Activated CD4-positive, alpha-beta T cell treated with anti-CD3 and anti-CD28 coated beads, Interleukin-2, amount 50 U/mL, for 24 hours (primary cell): Measurements from ENCODE around the gene CDH13.

Experiments
- DNase-seq, 2 donors: peaks; one replicate each; pipeline ENCODE4 v3.0.0-alpha.2; 2020; ENCODE audit warnings: low read depth in 1 of 2, low spot score in 1 of 2

The CDH13 gene

DNA sequence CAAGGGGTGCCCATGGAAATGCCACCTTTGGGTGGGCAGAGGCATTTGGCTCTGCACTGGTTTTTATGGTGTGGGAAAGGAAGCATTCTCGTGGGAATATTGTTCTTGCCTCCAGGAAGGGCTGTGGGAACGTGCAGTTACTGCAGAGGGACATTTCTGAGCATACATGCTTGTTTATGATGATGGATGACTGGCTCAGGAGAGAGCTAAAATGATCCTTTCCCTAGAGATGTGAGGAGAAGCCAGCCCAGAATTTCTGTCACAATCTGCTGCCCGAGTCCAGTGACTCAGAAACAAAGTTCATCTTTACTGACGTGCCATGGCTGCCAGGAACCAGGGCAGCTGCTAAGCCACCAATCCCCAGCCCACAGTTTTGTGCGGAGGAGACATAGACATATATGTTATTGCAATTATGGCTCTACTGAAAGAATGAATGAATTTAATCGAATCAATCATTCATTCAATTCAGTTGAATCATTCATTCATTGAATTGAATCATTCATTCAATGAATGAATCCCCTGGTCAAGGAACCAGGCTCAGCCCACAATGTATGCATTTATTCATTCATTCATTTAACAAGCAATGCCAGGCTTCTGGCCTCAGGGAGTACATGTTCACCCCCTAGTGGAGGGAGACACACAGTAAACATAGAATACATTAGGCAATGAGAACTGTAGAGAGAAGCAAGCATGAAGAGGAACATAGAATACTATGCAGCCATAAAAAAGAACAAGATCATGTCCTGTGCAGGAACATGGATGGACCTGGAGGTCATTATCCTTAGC, 766.6 kb downstream of the CDH13 start:
- no peak for DNase-seq

DNA sequence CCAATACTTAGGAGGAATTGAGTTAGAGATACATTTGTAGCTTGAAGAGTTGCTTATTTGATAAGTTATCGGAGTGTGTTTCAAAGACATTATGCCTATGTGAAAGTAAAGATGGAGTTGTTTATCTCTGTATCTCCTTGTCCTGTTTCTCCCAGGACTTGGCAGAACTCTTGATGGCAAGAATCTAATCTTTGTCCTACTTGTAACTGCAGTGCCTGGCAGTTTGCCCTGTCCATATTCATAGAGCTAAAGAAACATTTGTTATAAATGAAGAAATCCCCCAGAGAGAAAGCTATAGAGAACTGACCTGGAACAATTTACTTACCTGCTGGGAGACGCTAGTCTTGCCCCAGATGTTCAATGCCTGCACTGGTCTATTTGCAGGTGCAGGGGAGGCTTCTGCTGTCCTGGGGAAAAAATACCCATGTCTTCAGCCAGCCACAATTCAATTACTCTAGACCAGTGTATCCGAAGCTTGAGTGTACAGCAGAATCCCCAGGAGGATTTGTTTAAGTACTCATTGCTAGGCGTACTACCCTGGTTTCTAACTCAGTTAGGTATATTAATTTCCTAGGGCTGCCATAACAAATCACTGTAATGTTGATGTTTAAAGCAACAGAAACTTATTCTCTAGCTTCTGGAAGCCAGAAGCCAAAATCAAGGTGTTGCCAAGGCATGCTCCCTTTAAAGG, 771.0 kb downstream of the CDH13 start:
- no peak for DNase-seq

DNA sequence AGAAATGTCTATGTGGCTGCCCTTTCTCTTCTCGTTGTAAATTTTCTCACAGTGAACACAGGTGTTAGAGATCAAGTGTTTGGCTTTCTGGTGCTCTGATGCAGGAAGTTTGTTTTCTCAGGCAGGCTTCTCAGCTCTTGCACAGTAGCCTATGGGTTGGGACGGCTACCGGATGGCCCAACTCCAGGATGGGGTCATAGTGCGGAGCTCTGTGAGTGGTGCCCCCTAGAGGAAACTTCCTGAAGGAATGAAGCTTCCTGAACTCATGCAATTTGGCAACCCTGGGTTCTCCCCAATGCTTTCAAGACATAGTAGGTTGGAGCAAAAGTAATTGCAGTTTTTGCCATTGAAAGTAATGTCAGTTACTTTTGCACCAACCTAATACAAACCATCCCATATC, 773.5 kb downstream of the CDH13 start:
- no peak for DNase-seq

DNA sequence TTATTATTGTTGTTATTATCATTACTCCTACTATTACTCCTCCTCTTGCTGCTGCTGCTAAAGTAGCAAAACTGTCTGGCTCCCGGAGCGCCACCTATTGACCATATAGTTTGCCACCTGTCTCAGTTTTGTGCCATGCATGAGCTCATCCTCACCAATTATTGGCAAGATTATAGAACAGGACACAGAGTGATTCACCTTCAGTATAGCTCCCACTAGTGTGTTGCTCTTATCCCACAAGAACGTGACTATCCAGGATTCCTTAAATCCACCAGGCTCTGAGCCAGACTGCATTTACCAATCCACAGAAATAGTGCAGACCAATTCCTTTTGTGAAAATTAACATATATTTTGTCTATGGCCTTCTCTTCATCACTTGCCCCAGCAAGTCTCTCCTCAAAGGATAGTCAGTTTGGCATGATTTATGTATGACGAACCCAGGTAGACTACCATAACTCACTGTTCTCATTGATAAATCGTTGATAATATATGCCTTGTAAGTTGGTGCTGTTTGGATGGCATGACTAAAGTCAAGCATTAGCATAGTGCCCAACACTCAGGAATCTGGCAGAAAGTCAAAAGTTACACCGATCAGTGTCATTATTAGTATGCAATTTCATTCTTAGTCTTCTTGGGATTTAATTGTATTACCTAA, 775.5 kb downstream of the CDH13 start:
- DNase-seq, result no peak

DNA sequence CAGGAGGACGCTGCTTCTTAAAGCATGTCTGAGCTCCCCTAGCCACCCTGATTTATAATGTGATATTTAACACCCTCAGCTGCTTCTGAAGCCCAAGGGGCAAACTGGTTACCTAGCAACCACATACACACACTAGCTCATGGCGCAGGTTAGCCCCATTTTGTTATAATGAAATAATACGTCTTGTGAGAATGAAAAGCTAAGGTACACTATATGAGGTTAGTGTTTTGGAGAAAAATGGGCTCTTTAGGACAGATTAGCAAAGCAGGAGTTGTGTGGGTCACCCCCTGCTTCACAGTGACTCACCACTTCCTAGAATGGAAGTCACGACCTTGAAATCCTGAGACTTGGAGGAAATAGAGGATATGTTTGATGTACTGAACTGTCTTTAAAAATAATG, 776.2 kb downstream of the CDH13 start:
- no peak for DNase-seq

DNA sequence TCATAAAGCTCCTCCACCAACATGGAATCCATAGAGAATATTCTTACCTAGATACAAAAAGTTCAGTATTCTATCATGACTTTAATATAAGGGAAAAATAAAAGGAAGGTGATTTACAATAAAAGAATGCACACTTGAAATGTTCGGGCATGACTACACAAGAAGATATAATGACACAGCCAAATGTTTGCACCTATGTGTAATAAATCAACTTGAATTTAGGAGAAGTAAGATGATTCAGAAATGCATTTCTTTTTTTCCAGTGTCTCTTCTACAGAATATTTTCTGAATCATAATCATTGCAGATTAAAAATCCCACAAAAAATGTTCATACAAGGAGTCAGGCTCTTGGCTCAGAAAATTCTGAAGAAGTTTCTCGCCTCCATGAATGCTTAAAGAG, 777.0 kb downstream of the CDH13 start:
- DNase-seq, result no peak

DNA sequence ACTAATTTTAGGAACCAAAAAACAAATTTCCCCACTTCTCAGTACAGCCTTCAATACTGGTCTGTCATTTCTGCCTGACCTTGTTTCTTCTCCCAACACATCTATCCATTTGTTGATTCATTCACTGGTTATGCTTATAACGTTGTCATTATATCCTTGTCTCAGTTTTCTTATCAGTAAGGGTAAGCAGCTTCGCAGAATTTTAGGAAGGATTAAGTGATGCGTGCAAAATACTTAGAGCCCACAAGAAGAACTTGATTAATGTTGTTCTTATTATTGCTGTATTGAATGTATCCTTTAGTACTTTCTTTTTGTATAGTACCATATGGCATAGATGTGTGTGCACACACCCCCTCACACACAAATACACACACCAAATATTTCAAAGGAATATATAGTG, 777.5 kb downstream of the CDH13 start:
- DNase-seq, result no peak

DNA sequence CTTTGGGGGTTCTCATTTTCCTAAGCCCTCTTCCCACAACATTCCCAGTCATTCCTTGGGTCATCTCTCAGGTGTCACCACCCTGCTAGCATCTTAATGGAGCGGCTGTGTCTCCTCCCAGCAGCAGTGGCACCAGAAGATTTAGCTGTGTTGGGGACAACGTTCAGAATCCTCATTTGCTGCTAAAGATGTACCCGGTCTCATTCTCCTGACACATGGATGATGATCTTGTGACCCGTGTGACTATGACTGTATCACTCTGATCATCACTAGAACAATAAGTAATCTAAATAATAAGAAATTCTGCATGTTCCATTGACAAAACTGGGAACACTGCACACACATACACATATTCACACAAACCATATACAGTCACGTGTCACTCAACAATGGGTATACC, 781.2 kb downstream of the CDH13 start:
- no peak for DNase-seq

DNA sequence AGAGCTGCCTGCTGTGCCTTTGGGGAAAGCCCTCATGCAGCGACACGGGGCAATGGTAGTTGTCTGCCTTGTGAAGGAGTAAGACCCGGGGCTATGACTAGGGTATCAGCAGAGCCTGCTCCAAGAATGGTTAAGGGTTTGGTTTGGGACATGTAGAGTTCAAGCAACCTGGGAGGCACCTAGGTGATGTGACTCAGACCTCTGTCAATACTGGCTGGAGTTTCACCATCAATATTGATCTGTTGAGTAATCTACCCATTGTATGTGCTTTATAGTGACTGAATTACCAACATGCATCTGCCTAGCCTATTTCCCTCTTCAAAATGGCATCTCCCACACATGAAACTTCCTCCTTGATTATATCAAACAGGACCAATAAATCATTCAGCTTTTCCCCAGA, 782.6 kb downstream of the CDH13 start:
- no peak for DNase-seq

DNA sequence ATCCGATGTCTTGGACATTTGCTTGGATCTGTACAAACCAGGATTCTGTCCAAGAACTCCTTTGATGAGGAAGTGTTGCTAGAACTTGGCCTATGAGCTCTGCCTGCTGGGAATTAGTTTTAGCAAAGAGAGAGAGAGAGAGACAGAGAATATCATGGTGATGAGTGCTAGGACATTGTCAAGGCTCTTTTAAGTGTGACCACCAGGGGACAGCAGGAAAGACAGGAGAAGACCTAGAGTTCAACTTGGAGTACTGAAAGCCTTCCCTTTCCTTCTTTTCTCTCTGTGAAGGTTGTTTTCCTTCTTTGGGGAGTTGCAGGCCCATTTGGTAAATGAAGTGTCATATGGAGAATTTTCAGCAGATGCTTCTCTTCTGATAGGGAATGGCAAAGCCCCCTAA, 791.8 kb downstream of the CDH13 start:
- DNase-seq, result no peak

DNA sequence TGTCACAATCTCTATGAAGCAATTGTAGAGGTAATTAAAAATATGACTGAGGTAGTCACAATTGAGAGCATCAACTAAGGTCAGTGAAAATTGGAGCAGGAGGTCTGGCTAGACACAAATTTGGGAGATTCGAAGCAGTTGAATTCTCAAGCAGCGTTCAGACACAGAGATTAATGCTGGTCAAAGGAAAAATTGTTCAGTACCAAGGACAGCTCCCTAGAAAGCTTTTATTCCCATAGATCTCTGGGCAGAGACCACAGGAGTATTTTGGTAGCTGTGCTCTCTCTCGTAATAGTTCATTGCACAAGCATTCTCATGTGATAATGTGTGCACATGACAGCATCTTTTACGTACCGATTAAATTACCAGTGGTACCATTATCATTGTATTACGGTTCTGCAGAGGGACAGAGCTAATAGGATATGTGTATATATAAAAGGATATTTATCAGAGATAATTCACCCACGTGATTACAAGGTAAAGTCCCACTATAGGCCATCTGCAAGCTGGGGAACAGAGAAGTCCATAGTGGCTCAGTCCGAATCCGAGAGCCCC, 793.5 kb downstream of the CDH13 start:
- DNase-seq, result no peak

DNA sequence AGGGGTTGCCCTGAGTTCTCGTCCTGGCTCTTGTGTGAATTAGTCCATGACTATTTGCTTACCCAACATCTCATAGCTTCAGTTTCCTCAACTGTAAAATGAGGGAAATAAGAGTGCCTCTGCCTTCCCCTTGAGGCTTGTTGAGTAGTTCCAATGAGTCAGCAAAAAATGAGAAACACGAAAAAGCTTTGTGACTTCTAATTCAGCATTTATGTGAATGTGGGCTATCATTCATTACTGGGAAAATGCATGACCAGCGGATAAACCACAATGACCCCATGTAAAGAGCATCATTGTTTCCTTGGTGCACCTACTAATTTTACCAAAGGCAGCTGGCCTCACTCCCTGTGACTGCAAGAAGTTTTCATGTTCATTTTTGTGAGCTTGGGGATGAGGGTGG, 806.4 kb downstream of the CDH13 start:
- DNase-seq, result no peak

DNA sequence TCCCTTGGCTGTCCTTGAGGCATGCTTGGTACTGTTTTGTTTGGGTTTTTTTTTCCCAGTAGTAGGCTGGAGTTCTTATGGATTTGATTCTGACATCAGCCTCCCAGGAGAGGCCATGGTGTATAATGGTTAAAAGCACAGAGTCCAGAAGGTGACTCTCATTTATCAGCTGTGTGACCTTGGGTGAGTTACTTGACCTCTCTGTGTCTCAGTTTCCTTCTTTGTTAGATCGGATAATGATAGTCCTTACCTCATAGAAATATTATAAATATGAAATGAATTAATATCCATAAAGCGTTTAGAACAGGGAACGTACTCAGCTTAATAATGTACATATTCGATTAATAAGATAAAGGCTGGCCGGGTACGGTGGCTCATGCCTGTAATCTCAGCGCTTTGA, 810.3 kb downstream of the CDH13 start:
- DNase-seq, result no peak

DNA sequence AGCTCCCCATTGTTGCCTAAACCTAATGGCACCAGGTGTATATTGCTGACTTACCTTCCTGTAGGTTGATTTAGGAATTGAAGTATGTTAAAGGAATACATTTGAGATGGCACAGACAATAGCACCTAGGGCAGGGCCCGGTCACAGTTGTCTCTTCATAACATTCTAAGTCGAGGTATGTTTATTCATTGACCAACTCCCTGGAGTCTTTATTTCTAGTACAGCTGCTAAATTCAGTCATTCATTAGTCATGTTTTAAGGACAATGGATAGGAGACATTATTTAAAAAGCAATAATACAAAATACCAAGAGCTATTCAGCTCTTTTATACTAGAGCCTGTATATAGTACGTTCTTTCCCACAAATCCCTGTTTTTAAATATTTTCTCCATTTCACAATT, 811.6 kb downstream of the CDH13 start:
- DNase-seq, result no peak

DNA sequence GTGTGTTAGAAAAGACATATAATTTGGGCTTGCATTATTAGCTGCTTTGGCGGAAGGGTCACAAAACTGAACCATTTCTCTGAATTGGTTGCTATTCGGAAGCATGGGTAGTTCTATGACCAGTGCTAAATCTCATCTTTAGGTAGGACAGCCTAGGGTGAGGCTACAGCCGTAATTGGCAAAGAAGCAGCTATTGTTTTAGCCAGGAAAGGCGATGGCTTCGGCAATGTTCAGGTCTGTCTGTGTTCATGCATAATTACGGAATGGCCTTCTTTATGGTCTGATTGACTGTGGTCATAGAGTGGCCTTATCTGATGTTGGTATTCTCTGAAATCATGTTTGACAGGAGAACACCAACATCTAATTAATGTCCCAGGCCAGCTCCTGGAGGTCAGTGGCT, 812.6 kb downstream of the CDH13 start:
- DNase-seq, result no peak

DNA sequence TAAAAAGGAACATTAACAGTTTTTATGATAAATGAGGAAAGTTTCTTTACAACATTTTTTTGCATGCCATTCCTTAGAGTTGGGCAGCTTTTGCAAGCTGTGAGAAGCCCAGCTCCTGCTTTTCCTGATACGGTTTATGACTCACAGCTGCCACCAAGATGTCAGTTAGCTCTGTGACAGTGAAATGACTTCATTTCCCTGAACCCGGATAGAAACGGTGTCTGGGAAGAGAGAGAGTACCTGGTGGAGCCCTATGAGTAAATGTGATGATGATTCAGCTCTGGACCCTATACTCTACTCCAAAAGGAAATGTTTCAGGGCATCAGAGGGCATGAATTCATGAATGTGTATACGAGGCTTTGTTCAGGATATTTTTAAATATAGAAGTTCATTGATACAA, 814.7 kb downstream of the CDH13 start:
- no peak for DNase-seq

DNA sequence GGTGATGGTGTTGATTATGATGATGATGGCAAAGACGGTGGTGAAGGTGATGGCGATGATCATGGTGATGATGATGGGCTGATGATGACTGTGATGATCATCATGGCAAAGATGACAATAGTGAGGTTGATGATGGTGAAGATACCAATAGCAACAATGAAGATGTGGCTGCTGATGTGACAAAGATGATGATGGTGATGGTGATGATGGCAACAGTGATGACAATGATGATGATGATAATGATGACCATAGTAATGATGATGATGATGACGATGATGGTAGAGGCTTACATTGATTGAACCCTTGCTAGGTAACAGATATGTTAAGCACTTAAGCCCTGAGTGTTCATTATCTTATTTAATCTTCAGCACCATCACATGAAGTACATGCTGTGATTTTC, 817.2 kb downstream of the CDH13 start:
- DNase-seq, result no peak

DNA sequence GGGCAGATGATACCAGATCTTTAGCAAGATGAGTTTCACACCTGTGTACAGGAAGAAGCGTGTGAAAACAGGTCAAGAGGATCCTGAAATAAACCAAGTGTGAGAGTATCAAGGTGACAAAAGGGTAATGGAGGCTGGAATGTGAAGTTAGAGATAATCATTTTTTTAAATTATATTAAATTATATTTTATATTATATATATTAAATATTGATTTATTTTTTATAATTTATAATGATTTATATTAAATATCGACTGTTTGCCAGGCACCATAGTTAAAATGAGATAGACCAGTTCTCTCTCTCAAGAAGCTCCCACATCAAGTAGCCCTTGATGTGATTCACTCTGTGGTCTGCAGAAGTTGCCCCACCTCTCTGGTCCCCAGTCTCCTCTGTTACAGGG, 820.8 kb downstream of the CDH13 start:
- DNase-seq, result no peak

DNA sequence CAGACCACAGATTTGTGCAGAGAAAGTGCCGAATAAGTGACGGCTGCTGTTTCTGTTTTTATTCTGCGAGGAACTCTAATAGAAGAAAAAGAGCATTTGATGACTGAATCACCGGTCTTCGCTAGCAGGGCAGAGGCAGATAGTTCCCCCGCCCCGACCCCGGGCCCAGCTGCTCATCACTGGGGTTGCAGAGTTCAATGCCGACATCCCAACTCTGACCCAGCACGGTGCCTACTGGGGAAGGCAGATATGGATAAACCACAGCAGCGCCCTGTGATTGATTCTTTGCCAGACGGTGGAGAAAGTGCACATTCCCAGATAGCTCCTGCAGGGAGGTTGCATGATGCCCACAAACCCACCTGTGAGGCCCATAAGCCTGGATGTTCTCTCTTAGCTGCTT, 823.1 kb downstream of the CDH13 start:
- no peak for DNase-seq

DNA sequence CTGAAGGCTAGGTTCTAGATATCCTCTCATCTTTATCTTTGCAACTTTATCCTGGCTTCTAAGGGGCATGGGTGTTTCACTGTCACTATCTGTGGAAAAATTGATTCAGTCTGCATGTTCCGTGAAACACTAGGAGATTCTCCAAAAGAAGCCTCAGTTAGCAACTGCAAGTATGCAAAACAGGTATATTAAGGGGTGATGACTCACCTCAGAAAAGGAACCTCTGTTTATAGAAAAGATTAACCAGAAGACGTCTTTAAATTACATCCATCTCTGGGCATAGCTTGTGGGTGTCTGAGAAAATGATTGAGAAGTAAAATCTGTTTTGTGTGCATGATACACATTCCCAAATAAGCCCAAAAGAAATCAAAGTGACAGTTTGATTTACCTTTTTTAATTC, 827.2 kb downstream of the CDH13 start:
- no peak for DNase-seq

DNA sequence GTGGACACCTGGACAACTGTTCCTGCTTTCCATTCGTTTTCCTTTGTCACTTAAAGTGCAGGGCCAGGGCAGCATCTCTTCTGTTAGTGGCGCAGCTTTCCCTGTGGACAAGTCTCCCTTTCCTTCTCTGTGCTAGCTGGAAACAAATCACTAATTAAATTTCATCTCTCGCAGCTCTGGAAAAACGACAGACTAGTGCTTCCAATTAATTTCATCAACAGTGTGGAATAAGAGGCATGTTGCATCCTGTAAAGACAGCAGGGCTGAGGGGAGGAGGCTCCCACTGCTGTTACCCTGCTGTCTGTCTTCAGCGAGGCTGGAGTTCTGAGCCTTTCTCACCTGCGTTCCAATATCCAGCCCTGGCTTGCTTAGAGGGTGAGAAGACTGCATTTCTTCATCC, 828.9 kb downstream of the CDH13 start:
- no peak for DNase-seq

DNA sequence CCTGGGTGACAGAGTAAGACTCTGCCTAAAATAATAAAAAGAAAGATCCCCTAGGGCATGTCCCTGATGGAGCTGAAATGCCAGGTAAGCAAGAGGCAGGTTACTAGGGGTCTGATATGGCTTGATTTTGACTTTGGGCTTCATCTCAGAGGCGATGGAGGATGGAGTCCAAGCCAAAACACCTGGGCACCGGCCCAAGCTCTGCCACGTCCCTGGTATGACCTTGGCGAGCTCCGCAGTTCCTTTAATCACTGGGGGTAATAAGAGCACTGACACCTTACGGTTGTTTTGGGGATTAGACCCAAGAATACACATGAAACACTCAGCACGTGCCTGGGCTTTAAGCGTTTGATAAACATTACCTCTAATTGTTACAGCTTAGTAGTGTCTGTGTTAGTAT, 830.2 kb downstream of the CDH13 start:
- no peak for DNase-seq
